H1 (cell line): Measurements from ENCODE around the gene SP9. TPM values are rescaled to one million over a fixed set of nuclear protein-coding genes. Genes with fewer than 3 reads are reported as not detected.

Experiments
- CBX8 ChIP-seq: fragments of 300-800, 300-1000 bp; sonication (generic); IDR thresholded peaks from 2 replicates; pipeline ENCODE4 v1.7.1; 2016; ENCODE audit warnings: low read depth, low read length, borderline replicate concordance
- MAFK ChIP-seq: IDR thresholded peaks from 2 replicates; pipeline ENCODE4 v1.6.1; 2012; ENCODE audit warnings: low read depth, mild to moderate bottlenecking, improper control_type of control experiment, low read length
- RXRA ChIP-seq: IDR thresholded peaks from 2 replicates; pipeline ENCODE4 v1.6.1; 2011; ENCODE audit warnings: low read depth, mild to moderate bottlenecking, low read length, moderate library complexity; ENCODE audit not compliant: insufficient read depth
- polyA plus RNA-seq, 7 experiments: library from polyadenylated mRNA; depleted of rRNA in 3 of 7; stranded (reverse) in 5 of 7; unstranded in 2 of 7; fragments of >200 nt in 5 of 7; fragments of 200-250 nt in 2 of 7; gene quantifications; 1 replicate in 5 of 7; 2 replicates in 1 of 7; 4 replicates in 1 of 7; pipeline versions ENCODE4 v1.2.1 to v1.2.3, GENCODE V29; 2011 to 2013; ENCODE audit warnings: missing spikeins in 2 of 7, mixed read lengths in 2 of 7
- total RNA-seq: library from RNA; stranded (reverse); fragmentation: NEBNext Ultra II Directional; extraction: Animal tissue kit (Norgen Biotek cat#: 25700); gene quantifications from 2 replicates; pipeline ENCODE4 v1.2.1, GENCODE V29; 2021
- TF ChIP-seq, protein P1 (sequence below): fragments of 300-600 bp; sonication (generic); IDR thresholded peaks from 2 replicates; pipeline ENCODE4 v1.7.1; 2012; ENCODE audit warnings: low read length, moderate library complexity, mild to moderate bottlenecking, inconsistent platforms; ENCODE audit not compliant: insufficient replicate concordance
- TF ChIP-seq, protein P2 (sequence below), 3 experiments: IDR thresholded peaks; 1 replicate in 2 of 3; 2 replicates in 1 of 3; pipeline versions ENCODE4 v1.5.1 to v1.6.1; 2011; ENCODE audit warnings: low read length in 3 of 3, mild to moderate bottlenecking in 3 of 3, inconsistent platforms in 2 of 3, low read depth in 1 of 3, moderate library complexity in 1 of 3; ENCODE audit not compliant: insufficient read depth in 1 of 3; ENCODE audit errors: control extremely low read depth in 1 of 3
- TF ChIP-seq, protein P3 (sequence below): IDR thresholded peaks from 2 replicates; pipeline ENCODE4 v1.6.1; 2012; ENCODE audit warnings: inconsistent platforms

SP9 gene
- total and polyA plus RNA-seq, 2 of the 8 experiments (the other 6 are each of a cell fraction or from before 2014, with no cell fraction given): 0.03 to 0.11 TPM

DNA sequence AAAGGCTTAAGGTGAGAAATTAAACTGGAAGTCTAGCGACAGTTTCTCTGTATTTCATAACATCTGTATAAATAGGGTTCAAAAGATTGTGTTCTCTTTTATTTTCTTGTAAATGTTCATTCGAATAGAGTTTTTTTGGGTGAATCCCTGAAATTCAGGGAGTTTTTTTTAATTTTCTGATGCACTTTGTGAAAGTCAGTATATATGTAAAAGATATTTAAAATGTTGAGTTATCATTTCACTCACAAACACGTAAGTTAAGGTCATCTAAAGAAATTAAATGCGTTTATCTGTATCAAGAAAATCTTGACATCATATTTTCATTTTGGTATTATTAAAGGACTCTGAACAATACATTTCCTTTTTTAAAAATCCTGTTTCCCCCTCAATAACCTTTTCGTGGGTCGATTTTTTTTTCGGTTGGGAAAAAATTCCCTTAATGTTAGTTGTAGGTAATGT, 3.4 kb downstream of the SP9 start (continued):
- TF ChIP-seq, protein P1, sequence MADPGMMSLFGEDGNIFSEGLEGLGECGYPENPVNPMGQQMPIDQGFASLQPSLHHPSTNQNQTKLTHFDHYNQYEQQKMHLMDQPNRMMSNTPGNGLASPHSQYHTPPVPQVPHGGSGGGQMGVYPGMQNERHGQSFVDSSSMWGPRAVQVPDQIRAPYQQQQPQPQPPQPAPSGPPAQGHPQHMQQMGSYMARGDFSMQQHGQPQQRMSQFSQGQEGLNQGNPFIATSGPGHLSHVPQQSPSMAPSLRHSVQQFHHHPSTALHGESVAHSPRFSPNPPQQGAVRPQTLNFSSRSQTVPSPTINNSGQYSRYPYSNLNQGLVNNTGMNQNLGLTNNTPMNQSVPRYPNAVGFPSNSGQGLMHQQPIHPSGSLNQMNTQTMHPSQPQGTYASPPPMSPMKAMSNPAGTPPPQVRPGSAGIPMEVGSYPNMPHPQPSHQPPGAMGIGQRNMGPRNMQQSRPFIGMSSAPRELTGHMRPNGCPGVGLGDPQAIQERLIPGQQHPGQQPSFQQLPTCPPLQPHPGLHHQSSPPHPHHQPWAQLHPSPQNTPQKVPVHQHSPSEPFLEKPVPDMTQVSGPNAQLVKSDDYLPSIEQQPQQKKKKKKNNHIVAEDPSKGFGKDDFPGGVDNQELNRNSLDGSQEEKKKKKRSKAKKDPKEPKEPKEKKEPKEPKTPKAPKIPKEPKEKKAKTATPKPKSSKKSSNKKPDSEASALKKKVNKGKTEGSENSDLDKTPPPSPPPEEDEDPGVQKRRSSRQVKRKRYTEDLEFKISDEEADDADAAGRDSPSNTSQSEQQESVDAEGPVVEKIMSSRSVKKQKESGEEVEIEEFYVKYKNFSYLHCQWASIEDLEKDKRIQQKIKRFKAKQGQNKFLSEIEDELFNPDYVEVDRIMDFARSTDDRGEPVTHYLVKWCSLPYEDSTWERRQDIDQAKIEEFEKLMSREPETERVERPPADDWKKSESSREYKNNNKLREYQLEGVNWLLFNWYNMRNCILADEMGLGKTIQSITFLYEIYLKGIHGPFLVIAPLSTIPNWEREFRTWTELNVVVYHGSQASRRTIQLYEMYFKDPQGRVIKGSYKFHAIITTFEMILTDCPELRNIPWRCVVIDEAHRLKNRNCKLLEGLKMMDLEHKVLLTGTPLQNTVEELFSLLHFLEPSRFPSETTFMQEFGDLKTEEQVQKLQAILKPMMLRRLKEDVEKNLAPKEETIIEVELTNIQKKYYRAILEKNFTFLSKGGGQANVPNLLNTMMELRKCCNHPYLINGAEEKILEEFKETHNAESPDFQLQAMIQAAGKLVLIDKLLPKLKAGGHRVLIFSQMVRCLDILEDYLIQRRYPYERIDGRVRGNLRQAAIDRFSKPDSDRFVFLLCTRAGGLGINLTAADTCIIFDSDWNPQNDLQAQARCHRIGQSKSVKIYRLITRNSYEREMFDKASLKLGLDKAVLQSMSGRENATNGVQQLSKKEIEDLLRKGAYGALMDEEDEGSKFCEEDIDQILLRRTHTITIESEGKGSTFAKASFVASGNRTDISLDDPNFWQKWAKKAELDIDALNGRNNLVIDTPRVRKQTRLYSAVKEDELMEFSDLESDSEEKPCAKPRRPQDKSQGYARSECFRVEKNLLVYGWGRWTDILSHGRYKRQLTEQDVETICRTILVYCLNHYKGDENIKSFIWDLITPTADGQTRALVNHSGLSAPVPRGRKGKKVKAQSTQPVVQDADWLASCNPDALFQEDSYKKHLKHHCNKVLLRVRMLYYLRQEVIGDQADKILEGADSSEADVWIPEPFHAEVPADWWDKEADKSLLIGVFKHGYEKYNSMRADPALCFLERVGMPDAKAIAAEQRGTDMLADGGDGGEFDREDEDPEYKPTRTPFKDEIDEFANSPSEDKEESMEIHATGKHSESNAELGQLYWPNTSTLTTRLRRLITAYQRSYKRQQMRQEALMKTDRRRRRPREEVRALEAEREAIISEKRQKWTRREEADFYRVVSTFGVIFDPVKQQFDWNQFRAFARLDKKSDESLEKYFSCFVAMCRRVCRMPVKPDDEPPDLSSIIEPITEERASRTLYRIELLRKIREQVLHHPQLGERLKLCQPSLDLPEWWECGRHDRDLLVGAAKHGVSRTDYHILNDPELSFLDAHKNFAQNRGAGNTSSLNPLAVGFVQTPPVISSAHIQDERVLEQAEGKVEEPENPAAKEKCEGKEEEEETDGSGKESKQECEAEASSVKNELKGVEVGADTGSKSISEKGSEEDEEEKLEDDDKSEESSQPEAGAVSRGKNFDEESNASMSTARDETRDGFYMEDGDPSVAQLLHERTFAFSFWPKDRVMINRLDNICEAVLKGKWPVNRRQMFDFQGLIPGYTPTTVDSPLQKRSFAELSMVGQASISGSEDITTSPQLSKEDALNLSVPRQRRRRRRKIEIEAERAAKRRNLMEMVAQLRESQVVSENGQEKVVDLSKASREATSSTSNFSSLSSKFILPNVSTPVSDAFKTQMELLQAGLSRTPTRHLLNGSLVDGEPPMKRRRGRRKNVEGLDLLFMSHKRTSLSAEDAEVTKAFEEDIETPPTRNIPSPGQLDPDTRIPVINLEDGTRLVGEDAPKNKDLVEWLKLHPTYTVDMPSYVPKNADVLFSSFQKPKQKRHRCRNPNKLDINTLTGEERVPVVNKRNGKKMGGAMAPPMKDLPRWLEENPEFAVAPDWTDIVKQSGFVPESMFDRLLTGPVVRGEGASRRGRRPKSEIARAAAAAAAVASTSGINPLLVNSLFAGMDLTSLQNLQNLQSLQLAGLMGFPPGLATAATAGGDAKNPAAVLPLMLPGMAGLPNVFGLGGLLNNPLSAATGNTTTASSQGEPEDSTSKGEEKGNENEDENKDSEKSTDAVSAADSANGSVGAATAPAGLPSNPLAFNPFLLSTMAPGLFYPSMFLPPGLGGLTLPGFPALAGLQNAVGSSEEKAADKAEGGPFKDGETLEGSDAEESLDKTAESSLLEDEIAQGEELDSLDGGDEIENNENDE: no peak
- TF ChIP-seq CBX8 (no peak), MAFK (no peak), RXRA (no peak)
- TF ChIP-seq, protein P2, sequence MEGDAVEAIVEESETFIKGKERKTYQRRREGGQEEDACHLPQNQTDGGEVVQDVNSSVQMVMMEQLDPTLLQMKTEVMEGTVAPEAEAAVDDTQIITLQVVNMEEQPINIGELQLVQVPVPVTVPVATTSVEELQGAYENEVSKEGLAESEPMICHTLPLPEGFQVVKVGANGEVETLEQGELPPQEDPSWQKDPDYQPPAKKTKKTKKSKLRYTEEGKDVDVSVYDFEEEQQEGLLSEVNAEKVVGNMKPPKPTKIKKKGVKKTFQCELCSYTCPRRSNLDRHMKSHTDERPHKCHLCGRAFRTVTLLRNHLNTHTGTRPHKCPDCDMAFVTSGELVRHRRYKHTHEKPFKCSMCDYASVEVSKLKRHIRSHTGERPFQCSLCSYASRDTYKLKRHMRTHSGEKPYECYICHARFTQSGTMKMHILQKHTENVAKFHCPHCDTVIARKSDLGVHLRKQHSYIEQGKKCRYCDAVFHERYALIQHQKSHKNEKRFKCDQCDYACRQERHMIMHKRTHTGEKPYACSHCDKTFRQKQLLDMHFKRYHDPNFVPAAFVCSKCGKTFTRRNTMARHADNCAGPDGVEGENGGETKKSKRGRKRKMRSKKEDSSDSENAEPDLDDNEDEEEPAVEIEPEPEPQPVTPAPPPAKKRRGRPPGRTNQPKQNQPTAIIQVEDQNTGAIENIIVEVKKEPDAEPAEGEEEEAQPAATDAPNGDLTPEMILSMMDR (IDR thresholded peaks at IDR 0.05; ENCODE audit: control extremely low read depth in 1 of 3, insufficient read depth in 1 of 3, low read depth in 1 of 3, low read length in 3 of 3): no peak
- TF ChIP-seq, protein P3, sequence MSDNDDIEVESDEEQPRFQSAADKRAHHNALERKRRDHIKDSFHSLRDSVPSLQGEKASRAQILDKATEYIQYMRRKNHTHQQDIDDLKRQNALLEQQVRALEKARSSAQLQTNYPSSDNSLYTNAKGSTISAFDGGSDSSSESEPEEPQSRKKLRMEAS: no peak
